ENCODE data around the gene DONSON.

DONSON gene

GRCh38 chr21:33541105-33541711 is 47.3 kb downstream of the DONSON start:
- no peak for DNase-seq

GRCh38 chr21:33540711-33541104 is 47.8 kb downstream of the DONSON start:
- DNase-seq: no peak

DNA sequence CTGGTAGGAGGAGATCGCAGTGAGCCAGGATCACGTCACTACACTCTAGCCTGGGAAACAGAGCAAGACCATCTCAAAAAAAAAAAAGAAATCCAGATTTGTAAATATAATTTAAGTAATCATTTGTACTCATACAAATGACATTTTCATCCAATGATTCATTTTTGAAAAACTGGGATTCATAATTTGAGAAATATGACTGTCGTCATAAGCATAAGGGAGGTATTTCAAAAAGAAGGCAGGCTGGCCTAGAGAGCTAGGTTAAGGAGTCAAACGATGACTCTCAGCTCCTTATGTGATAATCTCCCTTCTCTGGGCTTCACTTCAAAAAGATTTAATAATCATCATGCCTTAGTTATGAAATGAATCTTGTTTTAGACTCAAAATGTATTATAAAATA is 48.9 kb downstream of the DONSON start:
- DNase-seq: no peak

- DNase-seq: no peak
Measured at GRCh38 chr21:33537212-33537611, 51.3 kb downstream of the DONSON start.

DNA sequence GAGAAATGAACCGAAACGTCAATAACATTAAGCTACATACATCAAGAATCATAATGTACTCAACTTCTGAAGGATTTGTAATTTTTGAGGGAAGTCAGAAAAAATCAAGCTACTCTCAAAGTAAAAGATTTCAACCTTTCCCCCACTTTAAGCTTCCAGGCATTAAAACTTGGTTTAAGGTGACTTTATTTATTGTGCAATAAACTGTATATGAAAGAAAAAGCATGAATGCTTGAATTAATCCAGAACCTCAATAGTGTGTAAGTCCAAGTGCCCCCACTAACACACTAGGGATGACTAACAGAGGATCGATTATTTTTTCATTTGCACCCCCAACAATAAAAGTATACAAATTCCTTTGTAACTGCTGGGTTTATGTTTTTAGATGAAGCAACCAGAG is 57.5 kb downstream of the DONSON start:
- DNase-seq: no peak

All from NCI-H1048 (cell line).